Prostate gland (tissue), 2 donors: ENCODE results near the gene ELP1.

Experiments used
- CTCF ChIP-seq, 4 experiments: fragments of 200-600 bp in 2 of 4; fragments of 450-650 bp in 2 of 4; sonication (generic) in 2 of 4; IDR thresholded peaks; 1 replicate in 3 of 4; 2 replicates in 1 of 4; pipeline ENCODE4 v1.5.1; 2016 to 2019; ENCODE audit warnings: antibody characterized with exemption in 4 of 4, mild to moderate bottlenecking in 2 of 4, moderate library complexity in 2 of 4
- POLR2A ChIP-seq: fragments of 450-650 bp; IDR thresholded peaks from one replicate; pipeline ENCODE4 v1.6.1; 2016; ENCODE audit warnings: antibody characterized with exemption, mild to moderate bottlenecking
- POLR2AphosphoS5 ChIP-seq: sonication (generic); formaldehyde crosslinking; IDR thresholded peaks from one replicate; pipeline ENCODE4 v1.6.1; 2017; ENCODE audit warnings: antibody characterized with exemption

DNA sequence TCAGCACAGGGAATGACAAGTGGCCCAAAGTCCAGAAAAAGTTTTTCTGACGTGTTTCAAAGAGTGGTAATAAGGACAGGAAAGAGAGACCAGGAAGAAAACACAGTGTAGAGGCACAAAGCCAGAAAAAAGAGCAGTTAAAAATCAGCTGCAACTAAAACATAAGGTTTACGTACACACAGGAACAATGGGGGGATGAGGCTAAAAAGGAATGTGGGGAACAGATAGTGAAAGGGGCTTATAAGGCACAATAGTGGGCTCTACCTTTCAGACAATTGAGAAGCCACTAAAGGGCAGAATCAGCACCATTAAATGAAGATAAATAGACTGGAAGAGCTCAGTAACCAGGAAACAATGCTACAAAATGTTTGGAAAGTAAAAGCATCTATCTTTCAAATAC is 5.5 kb downstream of the ELP1 start:
- TF ChIP-seq POLR2A (no peak), CTCF (IDR thresholded peaks at IDR 0.05) (no peak), POLR2AphosphoS5 (no peak)
